GM18520 (cell line): Measurements from ENCODE around the gene POLD4.

Experiments
- ATAC-seq: cut with Tn5 transposase; IDR thresholded peaks from one replicate; pipeline ENCODE4 v1.9.1; 2021; ENCODE audit not compliant: unreplicated experiment

Gene POLD4

GRCh38 chr11:67389477-67389876, 36.1 kb upstream of the POLD4 start:
- no peak for ATAC-seq

GRCh38 chr11:67387518-67387917, 34.2 kb upstream of the POLD4 start:
- no peak for ATAC-seq

GRCh38 chr11:67387069-67387468, 33.7 kb upstream of the POLD4 start:
- ATAC-seq, result no peak

GRCh38 chr11:67384851-67385366, 31.6 kb upstream of the POLD4 start:
- no peak for ATAC-seq

GRCh38 chr11:67382276-67383136, 29.2 kb upstream of the POLD4 start:
- ATAC-seq, result no peak

- no peak for ATAC-seq
Measured at GRCh38 chr11:67381244-67381972, 28.1 kb upstream of the POLD4 start.

GRCh38 chr11:67379061-67380058, 26.0 kb upstream of the POLD4 start:
- ATAC-seq, result no peak

GRCh38 chr11:67378544-67378943, 25.2 kb upstream of the POLD4 start:
- no peak for ATAC-seq

- no peak for ATAC-seq
Measured at GRCh38 chr11:67376873-67377808, 23.8 kb upstream of the POLD4 start.

- no peak for ATAC-seq
Measured at GRCh38 chr11:67376063-67376820, 22.9 kb upstream of the POLD4 start.

- no peak for ATAC-seq
Measured at GRCh38 chr11:67375320-67376055, 22.1 kb upstream of the POLD4 start.

GRCh38 chr11:67374571-67375281, 21.4 kb upstream of the POLD4 start:
- ATAC-seq, result no peak

- no peak for ATAC-seq
Measured at GRCh38 chr11:67373648-67374570, 20.6 kb upstream of the POLD4 start.

- ATAC-seq, result no peak
Measured at GRCh38 chr11:67372993-67373647, 19.8 kb upstream of the POLD4 start, which contains the start of gene CLCF1. TSS of gene CLCF1 (minus strand) at chr11:67373598. CDS start at chr11:67373539, 59 bp downstream.

- no peak for ATAC-seq
Measured at GRCh38 chr11:67372321-67372992, 19.1 kb upstream of the POLD4 start.
